Brain pericyte (primary cell): ENCODE results near the gene DICER1.
A peak's percentile ranks its signal among the peaks of the same experiment; 100 is the strongest.
"Not testable (repeated sequence)": the region's sequence is repeated elsewhere in the genome, so short reads cannot be mapped to it uniquely, and the experiment has no call there.

Experiments
- DNase-seq: peaks from one replicate; pipeline ENCODE4 v3.0.0-alpha.2; 2012; ENCODE audit warnings: low read depth, low spot score

The DICER1 gene

GRCh38 chr14:95157327-95158189, at the start of gene DICER1:
Gene DICER1 (minus strand): TSS chr14:95157529. CDS start chr14:95133458, 24,071 bp downstream.
- DNase-seq: peak; percentile 83

- DNase-seq: no peak
Measured at GRCh38 chr14:95206534-95206933, 49.2 kb upstream of the DICER1 start.

GRCh38 chr14:95204705-95205104, 47.4 kb upstream of the DICER1 start:
- DNase-seq: no peak

DNA sequence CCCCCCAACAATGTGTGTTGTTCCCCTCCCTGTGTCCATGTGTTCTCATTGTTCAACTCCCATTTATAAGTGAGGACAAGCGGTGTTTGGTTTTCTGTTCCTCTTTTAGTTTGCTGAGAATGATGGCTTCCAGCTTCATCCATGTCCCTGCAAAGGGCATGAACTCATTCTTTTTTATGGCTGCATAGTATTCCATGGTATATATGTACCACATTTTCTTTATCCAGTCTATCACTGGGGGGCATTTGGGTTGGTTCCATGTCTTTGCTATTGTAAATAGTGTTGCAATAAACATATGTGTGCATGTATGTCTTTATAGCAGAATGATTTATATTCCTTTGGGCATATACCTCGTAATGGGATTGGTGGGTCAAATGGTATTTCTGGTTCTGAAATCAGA, 44.4 kb upstream of the DICER1 start:
- not testable (repeated sequence) for DNase-seq

DNA sequence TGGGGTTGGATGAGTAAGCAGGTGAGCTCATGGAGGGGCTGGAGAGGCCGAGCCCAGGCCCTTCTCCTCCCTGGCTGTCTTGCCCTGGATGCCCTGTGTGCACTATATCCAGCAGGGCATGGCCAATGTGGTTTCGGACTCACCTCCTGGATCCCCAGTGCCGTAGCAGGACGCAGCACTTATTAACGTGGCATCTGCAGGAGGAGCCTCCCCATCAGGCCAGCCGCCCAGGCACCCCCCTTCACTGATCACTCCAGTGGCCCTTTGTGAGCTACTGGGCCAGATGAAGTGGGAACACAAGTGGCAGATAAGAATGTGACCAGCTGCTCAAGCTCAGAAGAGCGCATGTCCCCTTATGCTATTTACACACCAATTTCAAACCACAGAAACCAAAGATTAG, 43.1 kb upstream of the DICER1 start:
- no peak for DNase-seq

GRCh38 chr14:95199298-95199983, 42.1 kb upstream of the DICER1 start:
- DNase-seq: no peak

DNA sequence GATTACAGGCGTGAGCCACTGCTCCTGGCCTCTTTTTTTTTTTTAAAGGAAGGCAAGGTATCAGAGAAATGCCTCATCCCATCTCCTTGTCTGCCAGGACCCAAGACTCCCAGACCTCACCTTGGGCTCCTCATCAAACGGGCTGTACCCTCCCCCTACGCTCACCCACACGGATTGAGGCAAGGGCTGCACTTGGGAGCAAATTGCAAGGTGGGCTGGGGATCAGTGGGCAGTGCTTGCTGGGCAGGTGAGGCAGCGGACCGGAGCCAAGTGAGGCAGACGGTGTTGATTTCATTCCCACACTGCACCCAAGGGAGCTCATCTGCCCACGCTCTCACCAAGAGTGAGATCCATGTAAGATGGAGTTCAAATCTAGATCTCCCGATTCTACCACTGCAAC, 41.0 kb upstream of the DICER1 start:
- no peak for DNase-seq

- DNase-seq: no peak
Measured at GRCh38 chr14:95197551-95197950, 40.2 kb upstream of the DICER1 start.

DNA sequence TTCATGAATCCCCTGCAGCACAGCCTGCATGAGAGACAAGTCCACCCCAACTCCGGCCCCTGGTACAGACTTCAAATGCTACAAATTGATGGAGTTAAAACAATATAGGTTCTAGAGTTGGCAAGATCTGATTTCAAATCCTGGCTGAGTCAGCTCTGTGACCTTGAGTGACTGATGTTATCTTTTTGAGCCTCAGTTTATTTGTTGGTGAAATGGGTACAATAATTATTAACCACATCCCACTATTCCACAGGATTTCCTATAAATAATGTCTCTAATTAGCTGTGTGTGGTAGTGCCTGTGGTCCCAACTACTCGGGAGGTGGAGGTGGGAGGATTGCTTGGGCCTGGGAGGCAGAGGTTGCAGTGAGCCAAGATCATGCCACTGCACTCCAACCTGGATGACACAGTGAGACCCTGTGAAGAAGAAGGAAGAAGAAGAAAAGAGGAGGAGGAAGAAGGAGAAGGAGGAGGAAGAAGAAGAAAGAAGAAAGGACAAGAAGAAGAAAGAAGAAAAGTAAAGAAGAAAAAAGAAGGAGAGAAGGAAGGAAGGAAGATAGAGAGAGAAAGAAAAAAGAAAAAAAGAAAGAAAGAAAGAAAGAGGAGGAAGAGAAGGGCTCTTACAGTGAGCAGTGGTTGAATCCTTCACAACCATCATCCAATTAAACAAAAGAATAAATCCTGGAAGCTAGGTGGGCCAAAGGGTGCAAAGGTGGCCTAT, 39.7 kb upstream of the DICER1 start:
- DNase-seq: no peak

- DNase-seq: no peak
Measured at GRCh38 chr14:95196268-95196667, 38.9 kb upstream of the DICER1 start.

- DNase-seq: no peak
Measured at GRCh38 chr14:95195031-95195430, 37.7 kb upstream of the DICER1 start.

DNA sequence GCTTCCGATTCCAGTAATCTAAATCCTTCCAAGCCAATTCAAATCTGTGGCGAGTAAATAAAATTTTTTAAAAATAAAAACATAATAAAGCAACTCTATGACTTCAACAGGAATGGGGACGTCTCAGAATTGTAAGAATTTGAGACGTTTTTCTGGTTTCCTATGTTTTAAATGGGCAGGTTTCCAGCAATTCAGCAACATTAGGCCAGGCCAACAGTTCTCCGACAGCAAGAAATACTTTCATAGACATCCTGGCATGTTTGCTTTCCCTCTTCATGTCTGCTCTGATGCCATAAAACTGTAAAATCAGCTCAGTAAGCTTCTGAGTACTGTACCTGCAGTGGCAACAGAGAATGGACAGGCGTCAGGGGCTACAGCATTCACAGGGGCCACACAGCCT, 35.8 kb upstream of the DICER1 start:
- DNase-seq: no peak

GRCh38 chr14:95192311-95192710, 35.0 kb upstream of the DICER1 start:
- DNase-seq: no peak

DNA sequence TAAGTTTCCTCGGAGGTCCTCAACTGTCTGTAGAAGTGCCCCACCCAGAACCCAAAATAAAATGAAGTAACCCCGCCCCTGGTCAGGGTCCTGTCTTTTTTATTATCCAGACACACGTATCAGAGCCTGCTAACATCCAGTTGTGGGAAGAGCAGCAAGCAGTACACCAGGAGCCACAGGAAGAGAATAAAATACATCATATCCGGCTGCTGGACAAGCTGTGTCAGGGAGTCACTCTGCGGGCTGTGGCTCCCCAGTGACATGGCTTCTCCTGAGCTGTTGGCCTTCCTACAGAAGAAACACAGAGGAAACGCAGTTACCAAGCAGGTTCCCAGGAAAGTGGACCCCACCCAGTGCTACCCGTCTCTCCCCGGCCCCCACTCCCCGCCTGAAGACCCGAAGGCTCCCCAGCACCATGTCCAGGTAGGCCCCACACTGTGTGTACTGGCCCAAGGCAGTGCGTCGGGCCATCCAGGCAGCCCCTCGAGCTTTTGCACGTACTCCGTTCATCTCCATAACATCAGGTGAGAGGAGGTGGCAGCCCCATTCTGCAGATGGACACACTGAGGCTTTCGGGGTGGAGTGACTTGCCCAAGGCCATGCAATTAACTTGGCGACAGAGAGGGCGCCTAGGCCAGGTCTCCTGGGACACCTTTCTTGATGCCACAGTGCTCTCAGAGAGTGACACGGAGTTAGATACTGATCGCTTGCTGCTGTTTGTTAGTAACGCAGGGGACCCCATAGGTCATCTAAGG, 34.3 kb upstream of the DICER1 start:
- DNase-seq: no peak

GRCh38 chr14:95190857-95191256, 33.5 kb upstream of the DICER1 start:
- DNase-seq: no peak

- no peak for DNase-seq
Measured at GRCh38 chr14:95190346-95190840, 33.1 kb upstream of the DICER1 start.

GRCh38 chr14:95189367-95190132, 32.2 kb upstream of the DICER1 start:
- DNase-seq: no peak

- no peak for DNase-seq
Measured at GRCh38 chr14:95188380-95188779, 31.1 kb upstream of the DICER1 start.

DNA sequence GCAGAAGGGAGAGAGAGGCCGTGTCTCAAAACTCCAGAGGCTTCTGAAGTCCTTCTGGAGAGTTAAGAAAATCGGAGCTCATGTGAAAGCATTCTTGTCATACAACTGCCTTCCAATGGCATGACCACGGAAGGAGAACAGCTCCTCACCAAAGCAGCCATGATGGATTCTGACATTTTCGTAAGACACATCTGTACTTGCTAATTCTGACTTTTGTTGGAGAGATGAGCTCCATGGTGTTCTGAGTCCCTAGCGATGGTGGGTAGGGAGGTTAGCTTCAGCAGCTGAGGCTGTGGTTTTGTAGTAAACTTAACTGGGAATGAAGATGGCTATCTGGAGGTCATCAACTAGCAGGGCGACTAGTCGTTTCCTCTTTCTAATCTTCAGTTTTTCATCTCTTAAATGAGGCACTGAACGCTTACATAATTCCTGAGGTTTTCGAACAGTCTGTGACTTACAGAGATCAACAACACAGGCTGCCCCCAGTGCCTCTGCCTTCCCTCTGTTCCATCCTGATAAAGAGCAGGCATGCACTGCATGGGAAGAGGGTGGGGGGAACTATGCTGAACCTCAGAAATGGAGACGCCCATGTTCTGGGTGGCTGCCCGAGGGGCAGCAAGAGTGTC, 28.6 kb upstream of the DICER1 start:
- DNase-seq: no peak
